ENCODE data around the gene TXK. TPM values are rescaled to one million over a fixed set of nuclear protein-coding genes. Genes with fewer than 3 reads are reported as not detected.

The TXK gene
- total RNA-seq, 1 experiment from 2014 or later, result 2.6 TPM

DNA sequence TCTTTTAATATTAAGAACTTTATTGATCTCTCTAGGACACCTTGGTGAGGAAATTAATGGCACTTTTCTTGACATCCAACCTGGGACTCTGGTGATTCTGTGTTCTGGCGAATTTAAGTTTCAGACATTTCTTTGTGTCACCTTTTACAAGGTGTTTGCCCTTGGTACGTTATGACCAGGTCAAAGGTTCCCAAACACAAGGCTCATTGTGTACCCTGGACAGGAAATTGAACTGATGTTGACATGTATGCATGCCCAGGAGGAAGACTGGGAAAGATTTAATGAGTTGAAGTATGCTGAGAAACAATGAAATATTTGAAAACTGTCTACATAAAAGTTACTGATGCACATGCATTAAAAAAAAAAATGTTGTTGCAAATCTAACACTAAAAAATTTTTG is 95.4 kb downstream of the TXK start:
- no peaks in the 10 kb centered on the region for H3K27me3 ChIP-seq (ENCODE audit: insufficient read depth, low read depth)
- DNase-seq, result no peak
- no peaks in the 10 kb centered on the region for H3K79me2 ChIP-seq (ENCODE audit: low read depth)
- H3K9me3 ChIP-seq (ENCODE audit: insufficient read depth, low read depth), result no peaks in the 10 kb centered on the region
- ChIA-PET CTCF (no interaction called here), POLR2A (ENCODE audit: unreplicated experiment) (no interaction called here)
- no peak overlapping the region for H2AFZ ChIP-seq
- H3K9me2 ChIP-seq (ENCODE audit: insufficient read depth), result no peaks in the 10 kb centered on the region
- TF ChIP-seq CTCF (conservative IDR thresholded peaks at IDR 0.05) (no peak), EZH2 (IDR thresholded peaks at IDR 0.05; ENCODE audit: low read depth) (no peak)
- no TSS peak for BruUV-seq (replicated peaks)
- intact Hi-C loops (cut with micrococcal nuclease; ENCODE audit: unreplicated experiment), result no loop called here
- H3K4me2 ChIP-seq, result no peak overlapping the region
- H3K27ac ChIP-seq, result no peak overlapping the region
- H3K36me3 ChIP-seq (ENCODE audit: low read depth), result peaks cover 30% of the 10 kb centered on the region
- no peaks in the 10 kb centered on the region; the same call in 1 of the 2 replicates for H3F3A ChIP-seq (ENCODE audit: insufficient read depth, low read depth)
- peaks cover 4% of the 10 kb centered on the region; the same call in 1 of the 2 replicates for H3K4me1 ChIP-seq (replicated peaks; ENCODE audit: insufficient read depth)
- H3K4me3 ChIP-seq, result no peak overlapping the region
- no peaks in the 10 kb centered on the region for H4K20me1 ChIP-seq (ENCODE audit: insufficient read depth)

DNA sequence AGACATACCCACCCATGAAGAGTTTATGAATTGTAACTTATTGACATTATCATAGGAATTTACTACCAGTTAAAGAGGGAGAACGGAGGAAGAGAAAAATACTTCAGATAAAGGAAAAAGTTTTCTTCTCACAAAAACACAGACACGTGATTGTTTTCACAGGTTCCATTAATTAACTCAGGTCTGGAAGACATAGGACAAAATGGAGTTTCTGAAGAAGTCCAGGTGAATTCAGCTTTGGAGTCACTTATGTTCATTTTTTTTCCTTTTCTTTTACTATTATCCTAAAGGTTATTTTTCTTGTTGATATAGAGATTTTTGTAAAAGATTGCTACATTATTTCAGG is 97.0 kb downstream of the TXK start:
- CTCF ChIA-PET, result no interaction called here
- no peak for DNase-seq
- peaks cover 17% of the 10 kb centered on the region for H3K4me1 ChIP-seq (replicated peaks; ENCODE audit: insufficient read depth)
- no TSS peak for BruUV-seq (replicated peaks)
- H4K20me1 ChIP-seq (ENCODE audit: insufficient read depth), result no peaks in the 10 kb centered on the region
- no peaks in the 10 kb centered on the region for H3K27me3 ChIP-seq (ENCODE audit: insufficient read depth, low read depth)
- no peak overlapping the region for H3K27ac ChIP-seq
- H3K36me3 ChIP-seq (ENCODE audit: low read depth), result peaks cover 40% of the 10 kb centered on the region
- no peak overlapping the region for H2AFZ ChIP-seq
- no peaks in the 10 kb centered on the region for H3K9me3 ChIP-seq (ENCODE audit: insufficient read depth, low read depth)
- POLR2A ChIA-PET (ENCODE audit: unreplicated experiment), result no interaction called here
- no peak overlapping the region for H3K4me2 ChIP-seq
- intact Hi-C loops (cut with micrococcal nuclease; ENCODE audit: unreplicated experiment), result no loop called here
- TF ChIP-seq CTCF (conservative IDR thresholded peaks at IDR 0.05), result no peak
- no peak for TF ChIP-seq EZH2 (IDR thresholded peaks at IDR 0.05; ENCODE audit: low read depth)
- H3F3A ChIP-seq (ENCODE audit: insufficient read depth, low read depth), result no peaks in the 10 kb centered on the region; the same call in 1 of the 2 replicates
- no peaks in the 10 kb centered on the region for H3K79me2 ChIP-seq (ENCODE audit: low read depth)
- no peaks in the 10 kb centered on the region for H3K9me2 ChIP-seq (ENCODE audit: insufficient read depth)
- H3K4me3 ChIP-seq, result no peak overlapping the region

- no peaks in the 10 kb centered on the region for H3K79me2 ChIP-seq (ENCODE audit: low read depth)
- H4K20me1 ChIP-seq (ENCODE audit: insufficient read depth), result no peaks in the 10 kb centered on the region
- H3K4me3 ChIP-seq, result no peak overlapping the region
- TF ChIP-seq CTCF (conservative IDR thresholded peaks at IDR 0.05) (no peak), EZH2 (IDR thresholded peaks at IDR 0.05; ENCODE audit: low read depth) (no peak)
- no peaks in the 10 kb centered on the region for H3K27me3 ChIP-seq (ENCODE audit: insufficient read depth, low read depth)
- intact Hi-C loops (cut with micrococcal nuclease; ENCODE audit: unreplicated experiment), result no loop called here
- DNase-seq, result no peak
- H2AFZ ChIP-seq, result no peak overlapping the region
- H3K4me2 ChIP-seq, result no peak overlapping the region
- no peaks in the 10 kb centered on the region for H3K9me3 ChIP-seq (ENCODE audit: insufficient read depth, low read depth)
- H3K36me3 ChIP-seq (ENCODE audit: low read depth), result peaks cover 40% of the 10 kb centered on the region
- no peaks in the 10 kb centered on the region; the same call in none of the 2 replicates for H3F3A ChIP-seq (ENCODE audit: insufficient read depth, low read depth)
- POLR2A ChIA-PET (ENCODE audit: unreplicated experiment), result no interaction called here
- H3K4me1 ChIP-seq (replicated peaks; ENCODE audit: insufficient read depth), result peaks cover 20% of the 10 kb centered on the region
- BruUV-seq (replicated peaks), result no TSS peak
- H3K27ac ChIP-seq, result no peak overlapping the region
- CTCF ChIA-PET, result no interaction called here
- no peaks in the 10 kb centered on the region for H3K9me2 ChIP-seq (ENCODE audit: insufficient read depth)
Measured at GRCh38 chr4:48035952-48036351, 98.1 kb downstream of the TXK start.
